Stimulated activated CD4-positive, alpha-beta T cell treated with anti-CD3 and anti-CD28 coated beads, Interleukin-12 subunit alpha, Interleukin-12 subunit beta, amount 100 ng/mL, for 48 hours (primary cell): ENCODE results near the gene BLVRB.

Source experiments
- DNase-seq, 3 donors: peaks; one replicate each; pipeline ENCODE4 v3.0.0-alpha.2; 2020; ENCODE audit warnings: low read depth in 2 of 3, low spot score in 1 of 3

Gene BLVRB

DNA sequence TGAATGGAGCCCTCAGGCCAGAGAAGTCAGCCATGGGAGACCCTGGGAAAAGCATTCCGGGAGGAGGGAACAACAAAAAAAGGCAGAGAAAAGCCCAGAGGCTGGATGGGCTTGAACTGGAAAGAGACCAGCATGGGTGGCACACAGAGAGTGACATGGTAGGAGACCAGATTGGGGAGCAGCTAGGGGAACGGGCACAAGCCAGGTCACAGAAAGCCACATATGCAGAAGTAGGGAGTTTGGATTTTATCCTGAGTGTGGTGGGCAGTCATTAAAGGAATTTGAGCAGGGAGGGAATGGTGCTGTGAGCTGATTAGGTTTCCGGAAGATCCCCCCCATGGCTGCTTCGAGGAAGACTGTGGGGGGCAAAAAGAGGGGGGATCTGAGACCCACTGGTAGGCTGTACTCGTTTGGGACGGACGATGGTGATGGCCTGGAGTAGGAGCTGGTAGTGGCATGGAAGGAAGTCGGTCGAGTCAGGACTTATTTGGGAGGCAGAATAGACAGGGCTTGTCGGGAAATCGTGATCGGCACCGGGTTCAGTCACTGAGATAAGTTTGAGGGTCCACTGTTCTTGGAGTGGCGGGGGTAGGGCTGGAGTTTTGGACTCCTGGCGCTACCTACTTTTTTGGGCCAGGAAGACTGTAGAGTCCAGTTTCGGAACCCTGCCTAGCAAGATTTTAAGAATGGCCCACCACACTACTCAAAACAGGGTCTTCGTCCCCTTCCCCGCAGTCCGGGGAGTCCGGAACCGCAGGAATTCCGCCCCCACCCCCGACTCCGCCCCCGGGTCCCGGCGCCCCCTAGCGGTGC, 40.7 kb downstream of the BLVRB start:
- no peak for DNase-seq

DNA sequence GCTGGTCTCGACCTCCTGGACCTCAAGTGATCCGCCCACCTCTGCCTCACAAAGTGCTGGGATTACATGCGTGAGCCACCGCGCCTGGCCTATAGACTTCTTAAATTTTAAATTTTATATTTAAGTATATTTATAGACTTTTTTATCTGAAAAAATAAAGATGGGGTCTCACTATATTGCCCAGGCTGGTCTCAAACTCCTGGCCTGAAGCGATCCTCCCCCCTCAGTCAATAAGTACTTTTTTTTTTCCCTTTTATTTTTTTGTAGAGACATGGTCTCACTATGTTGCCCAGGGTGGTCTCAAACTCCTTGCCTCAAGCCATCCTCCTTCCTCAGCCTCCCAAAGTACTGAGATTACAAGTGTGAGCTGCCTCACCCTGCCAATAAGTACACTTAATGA, 41.6 kb downstream of the BLVRB start:
- no peak for DNase-seq

DNA sequence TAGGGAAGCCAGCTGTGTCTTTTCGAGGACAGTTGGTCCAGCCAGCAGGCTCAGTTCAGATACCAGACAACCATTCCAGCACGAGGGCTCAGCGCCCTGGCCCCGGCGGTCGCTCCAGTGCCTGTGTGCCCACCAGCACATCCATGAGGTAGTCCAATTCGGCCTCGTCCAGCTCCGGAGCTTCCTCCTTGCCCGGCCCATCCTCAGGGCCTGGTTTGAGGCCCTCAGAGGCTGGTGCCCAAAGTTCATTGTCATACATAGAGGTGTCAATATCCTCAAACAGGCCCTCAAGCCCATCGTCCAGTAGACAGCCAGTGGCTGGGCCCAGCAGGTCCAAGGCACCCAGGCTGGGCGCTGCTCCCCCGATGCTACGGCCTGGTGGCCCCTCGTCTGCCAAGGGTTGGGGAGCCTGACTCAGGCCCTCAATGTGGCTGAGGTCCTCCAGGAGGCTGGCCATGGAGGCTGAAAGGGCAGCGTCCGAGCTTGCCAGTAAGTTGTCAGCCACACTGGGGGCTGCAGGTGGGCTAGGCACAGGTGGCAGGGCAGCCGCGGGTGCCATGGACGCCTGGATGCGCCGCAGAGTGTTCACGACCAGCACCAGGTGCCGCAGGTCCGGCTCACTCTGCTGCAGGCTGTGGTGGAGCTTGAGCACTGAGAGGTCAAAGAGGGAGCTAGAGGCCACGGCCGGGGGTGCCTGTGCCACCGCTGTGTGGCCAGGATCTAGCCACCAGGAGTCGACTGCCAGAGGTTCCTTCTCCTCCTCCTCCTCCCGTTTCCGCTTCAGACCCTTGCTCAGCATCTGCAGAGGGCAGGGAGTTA, 42.6 kb downstream of the BLVRB start:
- no peak for DNase-seq

DNA sequence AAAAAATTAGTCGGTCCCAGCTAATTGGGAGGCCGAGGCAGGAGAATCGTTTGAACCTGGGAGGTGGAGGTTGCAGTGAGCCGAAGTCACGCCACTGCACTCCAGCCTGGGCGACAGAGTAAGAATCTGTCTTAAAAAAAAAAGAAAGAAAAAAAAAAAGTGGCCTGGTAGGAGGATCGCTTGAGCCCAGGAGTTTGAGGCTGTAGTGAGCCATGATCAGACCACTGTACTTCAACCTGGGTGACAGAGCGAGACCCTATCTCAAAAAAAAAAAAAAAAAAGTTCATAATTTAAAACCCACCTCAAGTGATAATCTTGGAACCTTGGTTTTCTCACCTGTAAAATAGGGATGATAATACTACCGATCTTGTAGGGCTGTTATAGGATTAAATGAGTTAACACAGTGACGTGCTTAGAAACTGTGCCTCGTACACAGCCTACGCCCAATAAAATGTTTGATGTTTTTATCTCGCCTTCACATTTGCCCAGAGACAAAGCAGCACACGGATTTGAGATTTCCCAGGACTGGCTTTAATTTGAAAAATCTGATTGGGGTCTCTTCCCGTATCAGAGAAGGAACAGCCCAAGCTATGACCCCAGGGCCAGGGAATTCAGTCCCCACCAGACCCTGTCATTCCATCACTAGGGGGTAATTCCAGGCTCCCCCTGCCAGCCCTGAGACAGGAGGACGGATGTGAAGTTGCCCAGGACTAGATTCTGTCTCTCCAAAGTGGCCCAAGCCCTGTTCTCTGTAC, 43.4 kb downstream of the BLVRB start:
- DNase-seq: no peak

DNA sequence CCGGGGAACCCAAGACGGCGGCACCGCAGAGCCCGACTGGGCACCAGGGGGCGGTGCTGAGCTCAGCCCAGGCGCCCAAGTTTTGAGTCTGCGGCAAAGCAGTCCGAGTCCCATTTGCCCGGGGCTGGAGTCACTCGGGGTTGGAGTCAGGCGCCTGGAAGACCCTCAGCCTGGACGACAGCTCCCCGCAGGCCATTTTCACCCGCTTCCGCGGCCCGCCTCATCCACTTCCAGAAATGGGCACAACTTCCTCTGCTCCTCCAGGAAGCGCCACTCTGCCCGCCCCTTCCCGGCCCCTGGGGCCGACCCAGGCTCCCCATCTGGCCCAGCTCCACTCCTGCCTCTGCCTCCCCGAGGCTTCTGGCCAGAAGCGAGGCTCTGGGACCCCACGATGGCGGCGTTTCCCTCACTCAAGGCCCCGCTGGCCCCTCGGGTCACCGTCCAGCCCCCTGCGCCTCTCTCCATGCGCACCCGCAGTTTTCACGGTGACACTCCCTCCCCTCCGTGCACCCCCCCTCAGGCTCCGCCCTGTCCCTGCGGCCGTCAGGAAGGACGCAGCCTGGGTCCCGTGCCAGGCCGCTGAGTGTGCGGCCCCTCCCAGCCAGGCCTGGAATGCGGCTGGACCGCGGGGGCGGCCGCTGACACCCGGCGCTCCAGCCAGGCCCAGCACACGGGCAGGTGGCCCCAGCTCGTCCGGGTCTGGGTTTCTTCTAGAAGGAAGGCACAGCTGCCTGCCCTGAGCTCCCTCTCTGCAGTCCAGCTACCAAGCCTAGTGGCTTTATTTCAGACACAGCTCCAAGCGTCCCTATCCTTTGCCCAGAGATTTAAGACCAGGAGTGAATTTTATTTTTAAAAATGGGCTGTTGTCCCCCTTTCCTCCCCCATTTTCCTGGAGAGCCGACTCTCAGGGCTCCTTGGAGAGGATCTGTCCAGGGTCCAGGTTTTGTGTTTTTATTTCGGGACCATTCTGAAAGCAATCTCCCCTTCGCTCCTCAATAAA, 44.5 kb downstream of the BLVRB start:
- peak; percentile 40 to 68 (median 60) for DNase-seq

DNA sequence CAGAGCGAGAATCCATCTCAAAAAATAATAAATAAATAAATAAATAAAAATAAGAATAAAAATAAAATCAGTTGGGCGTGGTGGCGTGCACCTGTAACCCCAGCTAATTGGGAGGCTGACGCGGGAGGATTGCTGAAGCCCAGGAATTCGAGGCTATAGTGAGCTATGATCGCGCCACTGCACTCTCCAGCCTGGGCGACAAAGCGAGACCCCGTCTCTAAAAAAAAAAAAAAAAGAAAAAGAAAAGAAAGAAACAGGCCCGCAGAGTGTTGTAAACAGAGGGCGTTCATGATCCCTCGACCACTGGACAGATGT, 45.1 kb downstream of the BLVRB start:
- DNase-seq: no peak

DNA sequence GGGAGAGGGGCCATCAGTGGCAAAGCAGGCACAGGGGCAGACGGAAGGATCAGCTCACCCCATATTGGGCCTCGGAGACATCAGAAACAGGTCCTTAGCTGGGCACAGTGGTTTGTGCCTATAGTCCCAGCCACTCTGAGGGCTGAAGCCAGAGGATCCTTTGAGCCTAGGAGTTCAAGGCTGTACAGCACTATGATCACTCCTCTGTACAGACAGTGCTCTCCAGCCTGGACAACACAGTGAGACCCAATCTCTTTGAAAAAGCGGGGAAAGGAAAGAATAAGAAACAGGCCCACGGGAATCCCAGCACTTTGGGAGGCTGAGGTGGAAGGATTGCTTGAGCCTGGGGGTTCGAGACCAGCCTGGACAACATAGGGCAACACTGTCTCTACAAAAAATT, 45.8 kb downstream of the BLVRB start:
- no peak for DNase-seq

DNA sequence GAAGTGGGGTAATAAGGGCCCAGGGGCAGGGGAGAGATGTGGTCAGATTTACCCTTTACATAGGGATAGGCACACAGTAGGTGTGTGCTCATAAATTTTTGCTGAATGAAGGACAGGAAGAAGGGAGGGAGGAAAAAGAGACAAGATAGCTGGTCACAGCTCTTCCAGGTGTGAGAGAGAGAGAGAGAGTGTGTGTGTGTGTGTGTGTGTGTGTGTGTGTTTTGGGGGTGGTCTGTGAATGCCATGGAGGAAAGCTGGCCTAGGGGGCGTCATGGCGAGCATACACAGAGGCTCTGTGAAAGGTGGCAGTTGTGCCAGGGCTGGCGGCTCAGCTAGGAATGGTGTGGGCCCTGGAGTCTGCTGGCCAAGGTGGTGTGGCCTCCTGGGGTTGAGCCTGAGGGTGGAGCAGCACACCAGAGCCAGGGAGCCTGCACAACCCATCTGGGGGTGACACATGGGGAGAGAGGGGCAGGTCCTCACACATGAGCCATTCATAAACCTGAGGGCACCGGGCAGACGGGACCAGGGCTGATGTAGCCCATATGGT, 46.4 kb downstream of the BLVRB start:
- no peak for DNase-seq

DNA sequence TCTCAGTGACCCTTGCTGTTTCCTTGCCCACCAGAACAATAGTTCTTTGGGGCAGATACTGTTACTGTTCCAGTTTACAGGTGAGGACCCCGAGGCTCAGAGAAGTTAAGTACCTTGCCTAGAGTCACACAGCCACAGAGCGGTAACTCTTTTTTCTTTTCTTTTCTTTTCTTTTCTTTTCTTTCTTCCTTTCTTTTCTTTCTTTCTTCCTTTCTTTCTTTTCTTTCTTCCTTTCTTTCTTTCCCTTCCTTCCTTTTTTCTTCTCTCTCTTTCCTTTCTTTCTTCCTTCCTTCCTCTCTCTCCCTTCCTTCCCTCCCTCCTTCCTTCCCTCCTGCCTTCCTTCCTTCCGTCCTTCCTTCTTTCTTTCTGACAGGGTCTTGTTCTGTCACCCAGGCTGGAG, 47.5 kb downstream of the BLVRB start:
- DNase-seq: no peak

DNA sequence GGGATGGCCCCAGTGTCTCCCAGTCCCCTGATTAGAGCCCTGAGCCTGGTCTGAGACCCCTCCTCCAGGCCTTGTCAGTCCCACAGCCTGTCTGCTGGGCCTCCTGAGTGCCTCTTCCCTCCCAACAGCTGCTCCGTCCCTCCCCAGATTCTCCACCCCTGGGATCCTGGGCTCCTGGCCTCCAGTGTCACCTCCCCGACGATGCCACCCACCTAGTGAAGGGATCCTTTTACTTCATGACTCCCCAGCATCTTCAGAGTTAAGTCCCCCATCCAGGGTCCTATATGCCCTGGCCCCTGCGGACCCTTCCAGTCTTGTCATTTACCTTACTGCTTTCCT, 47.9 kb downstream of the BLVRB start:
- DNase-seq: no peak

DNA sequence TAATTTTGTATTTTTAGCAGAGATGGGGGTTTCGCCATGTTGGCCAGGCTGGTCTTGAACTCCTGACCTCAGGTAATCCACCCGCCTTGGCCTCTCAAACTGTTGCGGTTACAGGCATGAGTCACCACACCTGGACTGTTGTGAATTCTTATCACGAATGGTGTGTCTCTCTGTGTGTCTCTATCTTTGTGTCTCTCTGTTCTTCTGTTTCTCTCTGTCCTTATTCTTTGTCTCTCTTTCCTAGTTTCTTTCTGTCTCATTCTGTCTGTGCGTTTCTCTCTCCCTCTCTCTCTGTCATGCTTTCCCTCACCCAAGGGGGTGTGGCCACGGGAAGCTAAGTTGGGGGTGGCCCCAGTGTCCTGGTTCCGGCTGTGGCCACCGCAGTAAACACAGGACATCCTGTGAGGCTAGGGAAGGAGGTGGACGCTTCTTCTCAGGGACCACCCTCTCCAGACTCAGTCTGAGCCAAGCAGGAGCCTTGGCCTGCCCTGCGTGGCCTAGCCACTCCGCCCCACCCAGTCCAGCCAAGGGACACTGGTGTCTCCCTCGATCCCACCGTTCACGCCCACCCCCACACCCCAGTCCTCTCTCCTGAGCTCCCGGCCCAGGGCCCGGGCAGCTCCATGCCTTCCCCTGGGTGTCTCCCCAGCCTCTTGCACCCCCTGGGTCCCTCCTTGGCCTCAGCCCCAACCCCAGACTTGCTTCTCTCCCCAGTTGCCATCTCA, 48.5 kb downstream of the BLVRB start:
- DNase-seq: no peak

DNA sequence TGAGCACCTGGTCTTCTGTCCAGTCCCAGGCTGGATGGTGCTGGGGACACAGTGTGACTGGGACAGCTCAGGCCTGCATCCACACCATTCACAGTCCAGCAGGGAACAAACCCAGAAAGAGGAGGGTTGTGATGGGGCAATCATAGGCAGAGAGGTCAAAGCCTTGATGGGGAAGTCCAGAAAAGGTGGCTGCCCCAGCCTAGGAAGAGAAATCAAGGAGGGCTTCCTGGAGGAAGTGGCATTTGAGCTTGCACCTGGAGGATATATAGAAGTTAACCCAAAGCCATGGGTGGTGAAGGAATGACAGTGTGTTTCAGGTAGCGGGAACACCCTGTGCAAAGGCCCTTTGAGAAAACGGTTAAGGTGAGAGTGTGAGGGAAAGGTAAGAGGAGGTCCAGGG, 49.8 kb downstream of the BLVRB start:
- no peak for DNase-seq

DNA sequence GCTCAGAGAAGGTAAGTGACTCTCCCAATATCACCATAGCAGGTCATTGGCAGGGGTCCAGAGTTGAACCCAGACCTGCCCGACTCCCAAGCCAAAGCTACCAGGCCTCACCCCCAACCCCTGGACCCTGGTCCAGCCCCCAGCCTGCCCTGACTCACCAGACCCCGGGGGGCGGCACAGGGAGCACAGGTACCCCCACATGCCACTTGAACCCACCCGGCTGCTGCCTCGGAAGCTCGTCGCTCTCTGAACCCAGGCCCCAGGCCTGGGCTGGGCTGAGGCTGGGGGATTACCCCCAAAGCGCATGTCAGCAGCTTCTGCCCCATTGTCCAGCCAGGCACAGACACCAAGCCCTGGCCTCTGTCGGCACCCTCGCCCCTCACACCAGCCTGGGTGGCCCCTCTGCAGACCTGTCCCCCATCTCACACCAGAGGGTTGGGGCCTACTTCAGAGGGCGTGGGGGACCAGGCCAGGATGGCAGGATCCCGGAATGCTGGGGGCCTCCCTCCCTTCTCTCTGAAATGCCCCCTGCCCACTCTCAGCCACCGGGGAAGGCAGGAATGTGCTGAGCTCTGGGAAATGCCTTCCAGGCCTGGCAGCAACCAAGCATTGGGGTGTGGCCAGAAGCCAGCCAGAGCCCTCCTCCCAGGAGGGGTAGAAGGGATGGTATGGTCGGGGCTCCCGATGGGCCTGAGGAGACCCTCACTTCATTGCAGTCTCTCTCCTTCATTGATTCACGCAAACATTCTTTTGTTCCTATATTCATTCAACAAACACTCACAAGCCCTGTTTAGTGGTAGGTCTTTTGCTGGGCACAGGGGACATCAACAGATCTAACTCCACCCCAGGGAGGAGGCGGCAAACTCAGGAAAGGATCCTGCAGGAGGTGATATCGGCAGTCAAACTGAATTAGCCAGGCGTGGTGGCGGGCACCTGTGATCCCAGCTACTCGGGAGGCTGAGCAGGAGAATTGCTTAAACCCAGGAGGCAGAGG, 50.7 kb downstream of the BLVRB start:
- no peak for DNase-seq

DNA sequence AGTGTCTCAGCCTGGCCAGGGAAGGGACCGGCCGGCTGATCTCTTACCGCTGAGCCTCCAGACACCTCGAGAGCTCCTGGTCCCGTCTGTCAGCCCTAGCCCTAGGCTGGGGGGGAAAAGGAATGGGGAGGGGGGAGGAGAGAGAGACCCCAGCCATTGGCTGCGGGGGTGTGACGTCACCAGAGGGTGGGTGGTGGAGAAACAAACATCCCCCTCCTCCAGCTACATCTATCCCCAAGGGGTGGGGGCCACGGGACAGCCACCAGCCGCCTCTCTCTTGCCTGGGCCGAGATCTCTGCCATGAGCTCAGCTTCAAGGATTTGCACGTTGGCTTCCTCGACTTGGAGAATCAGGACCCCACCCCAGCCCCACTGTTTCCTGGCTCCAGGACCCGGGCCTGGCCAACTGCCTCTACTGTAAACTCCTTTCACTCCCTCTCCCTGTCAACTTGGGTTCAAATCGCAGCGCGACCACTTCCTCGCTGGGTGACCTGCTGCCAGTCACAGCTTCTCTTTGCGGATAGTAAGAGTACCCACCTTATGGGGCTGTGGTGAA, 52.2 kb downstream of the BLVRB start, which contains the start of gene PRX:
TSS of gene PRX (minus strand) at position 88 of the 555 bp plus-strand sequence. CDS start 5,446 bp downstream, outside the sequence.
- no peak for DNase-seq

DNA sequence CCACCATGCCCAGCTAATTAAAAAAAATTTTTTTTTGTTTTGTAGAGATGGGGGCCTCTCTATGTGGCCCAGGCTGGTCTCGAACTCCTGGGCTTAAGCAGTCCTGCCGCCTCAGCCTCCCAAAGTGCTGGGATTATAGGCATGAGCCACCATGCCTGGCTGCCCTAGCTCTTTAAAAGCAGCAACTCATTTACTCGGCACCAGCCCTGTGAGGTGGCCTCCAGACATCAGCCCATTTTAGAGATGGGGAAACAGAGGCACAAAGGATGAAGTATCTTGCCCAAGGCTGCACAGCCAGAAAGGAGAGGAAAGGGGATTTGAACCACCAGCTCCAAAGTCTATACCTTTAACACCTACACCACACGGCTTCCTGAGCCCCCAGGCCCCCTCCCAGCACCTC, 52.7 kb downstream of the BLVRB start:
- DNase-seq: no peak

DNA sequence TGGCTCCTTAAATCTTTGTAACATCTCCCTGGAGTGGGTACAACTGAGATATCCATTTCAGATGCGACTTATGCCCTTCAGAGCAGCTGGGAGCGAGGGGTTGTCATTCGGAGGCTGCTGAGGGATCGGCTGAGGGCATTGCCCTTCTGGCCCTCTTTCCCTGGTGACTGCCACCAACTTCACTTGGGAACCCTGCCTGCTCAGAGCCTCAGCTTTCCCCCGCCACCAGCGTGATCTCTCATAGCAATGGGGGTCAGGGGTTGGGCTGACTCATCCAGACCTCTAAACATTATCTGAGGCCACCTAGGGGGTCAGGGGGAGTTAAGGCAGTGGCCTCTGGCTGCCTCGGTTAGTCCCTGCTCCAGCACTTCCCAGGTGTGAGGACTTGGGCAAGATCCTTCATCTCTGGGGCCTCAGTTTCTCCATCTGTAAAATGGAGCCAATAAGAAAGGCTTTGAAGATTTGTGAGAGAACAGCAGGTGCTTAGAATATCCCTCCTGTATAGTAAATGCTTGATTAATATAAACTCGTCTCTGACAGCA, 53.5 kb downstream of the BLVRB start:
- DNase-seq: no peak

DNA sequence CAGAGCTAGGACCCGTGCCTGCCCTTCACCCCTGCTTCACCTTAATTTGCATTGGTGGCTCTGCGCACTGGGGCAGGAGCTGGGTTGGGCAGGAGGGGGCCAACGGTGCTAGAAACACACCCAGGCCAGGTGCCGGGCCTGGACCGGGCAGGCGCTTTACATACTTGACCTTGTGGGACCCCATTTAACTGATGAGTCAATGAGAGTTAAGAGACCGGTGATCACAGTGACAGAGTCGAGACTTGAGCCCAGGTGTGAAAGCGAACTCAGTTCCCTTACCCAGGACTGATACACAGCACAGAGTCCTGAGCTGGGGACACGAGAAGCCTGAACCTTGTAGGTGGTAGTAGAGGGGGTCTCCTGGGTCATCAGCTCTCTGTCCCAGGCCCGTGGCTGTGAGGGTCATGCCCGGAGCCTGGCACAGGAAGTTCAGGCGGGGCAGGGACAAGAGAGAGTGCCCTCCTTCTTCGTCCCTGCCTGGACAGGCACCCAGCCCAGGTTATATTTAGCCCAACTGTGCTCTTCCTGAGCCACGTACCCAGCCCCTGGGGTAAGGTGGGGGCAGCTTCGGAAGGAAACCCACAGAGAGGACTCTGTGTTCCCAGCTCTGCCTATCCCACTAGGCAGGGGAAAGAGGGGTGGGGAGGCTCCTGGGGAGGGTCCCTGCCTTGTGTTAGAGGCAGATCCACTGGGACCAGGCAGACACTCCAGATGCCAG, 54.3 kb downstream of the BLVRB start:
- DNase-seq: no peak
